ENCODE data around the gene RPL37. TPM values are rescaled to one million over a fixed set of nuclear protein-coding genes. Genes with fewer than 3 reads are reported as not detected.
"Not testable (repeated sequence)": the region's sequence is repeated elsewhere in the genome, so short reads cannot be mapped to it uniquely, and the experiment has no call there.

Gene RPL37
- total RNA-seq (2014; rRNA removed; shearing (Covaris generic)) = 1,413 and 1,683 TPM in 2 replicates

GRCh38 chr5:40834849-40835787 is at the start of gene RPL37:
Gene RPL37 (minus strand): TSS chr5:40835222. CDS start chr5:40835185, 37 bp downstream.
- H3K27me3 ChIP-seq (ENCODE audit: control insufficient read depth, insufficient read depth, low read length) = no peaks in the 10 kb centered on the region
- H3K4me3 ChIP-seq (ENCODE audit: insufficient read depth, low read depth, low read length) = peak within 1 kb of the TSS; percentile 83
- peak; percentile 90 for DNase-seq
- peaks cover 36% of the 10 kb centered on the region for H3K36me3 ChIP-seq (replicated peaks; ENCODE audit: control insufficient read depth, insufficient read depth, low read length)

- not testable (repeated sequence) for H3K36me3 ChIP-seq (replicated peaks; ENCODE audit: control insufficient read depth, insufficient read depth, low read length); H3K27me3 ChIP-seq (ENCODE audit: control insufficient read depth, insufficient read depth, low read length); DNase-seq; H3K4me3 ChIP-seq (ENCODE audit: insufficient read depth, low read depth, low read length)
Observed at GRCh38 chr5:40883051-40883450, 48.0 kb upstream of the RPL37 start.

GRCh38 chr5:40882291-40882690 is 47.3 kb upstream of the RPL37 start:
- no peaks in the 10 kb centered on the region for H3K27me3 ChIP-seq (ENCODE audit: control insufficient read depth, insufficient read depth, low read length)
- no peak overlapping the region for H3K4me3 ChIP-seq (ENCODE audit: insufficient read depth, low read depth, low read length)
- DNase-seq = no peak
- no peaks in the 10 kb centered on the region for H3K36me3 ChIP-seq (replicated peaks; ENCODE audit: control insufficient read depth, insufficient read depth, low read length)

DNA sequence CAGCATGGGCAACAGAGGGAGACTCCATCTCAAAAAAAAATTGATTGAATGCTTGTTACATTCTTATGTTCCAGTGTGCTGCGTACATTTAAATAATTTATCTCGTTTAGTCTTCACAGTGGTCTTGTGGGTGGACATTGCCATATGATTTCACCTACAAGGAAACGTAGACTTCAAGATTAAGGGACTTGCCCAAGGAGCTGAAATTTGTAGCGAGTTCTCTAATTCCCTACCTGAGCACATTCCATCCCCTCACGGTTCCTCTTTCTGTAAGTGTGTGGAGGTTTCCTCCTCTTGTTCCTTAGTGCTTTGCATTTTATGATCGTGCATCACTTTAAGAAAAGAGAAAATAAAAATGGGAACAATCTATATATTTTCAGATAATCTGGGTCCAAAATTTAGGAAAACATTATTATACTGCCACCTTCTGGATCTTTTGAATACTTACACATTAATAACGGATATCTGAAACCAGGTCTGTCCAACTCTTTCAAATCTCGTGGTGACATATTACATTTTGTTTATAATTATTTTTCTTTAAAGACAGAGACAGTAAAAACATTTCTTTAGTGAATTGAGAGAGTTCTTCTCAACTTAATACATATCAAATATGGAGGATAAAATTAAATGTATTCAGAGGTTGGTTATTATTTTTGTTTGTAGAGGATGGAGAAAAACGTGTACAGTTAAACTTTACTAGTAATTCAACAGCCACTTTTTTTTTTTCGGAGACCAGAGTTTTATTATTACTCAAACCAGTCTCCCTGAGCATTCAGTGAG is 44.3 kb upstream of the RPL37 start:
- Histone ChIP-seq H3K27me3 (ENCODE audit: control insufficient read depth, insufficient read depth, low read length) (no peaks in the 10 kb centered on the region), H3K4me3 (ENCODE audit: insufficient read depth, low read depth, low read length) (no peak overlapping the region), H3K36me3 (replicated peaks; ENCODE audit: control insufficient read depth, insufficient read depth, low read length) (no peaks in the 10 kb centered on the region)
- DNase-seq = no peak

- no peaks in the 10 kb centered on the region for H3K36me3 ChIP-seq (replicated peaks; ENCODE audit: control insufficient read depth, insufficient read depth, low read length)
- H3K4me3 ChIP-seq (ENCODE audit: insufficient read depth, low read depth, low read length) = no peak overlapping the region
- no peaks in the 10 kb centered on the region for H3K27me3 ChIP-seq (ENCODE audit: control insufficient read depth, insufficient read depth, low read length)
- no peak for DNase-seq
Observed at GRCh38 chr5:40877371-40877988, 42.5 kb upstream of the RPL37 start.

DNA sequence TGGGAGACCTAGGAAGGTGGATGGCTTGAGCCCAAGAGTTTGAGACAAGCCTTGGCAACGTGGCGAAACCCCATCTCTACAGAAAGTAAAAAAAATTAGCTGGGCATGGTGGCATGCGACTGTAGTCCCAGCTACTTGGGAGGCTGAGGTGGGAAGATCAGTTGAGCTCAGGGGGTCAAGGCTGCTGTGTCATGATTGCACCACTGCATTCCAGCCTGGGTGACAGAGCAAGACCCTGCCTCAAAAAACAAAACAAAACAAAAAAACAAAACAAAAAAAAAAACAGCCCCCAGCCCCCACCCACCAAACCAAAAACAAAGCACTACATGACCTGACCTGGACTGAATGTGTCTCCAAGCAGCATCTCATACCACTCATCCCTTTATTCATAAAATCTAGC is 40.9 kb upstream of the RPL37 start:
- Histone ChIP-seq H3K27me3 (ENCODE audit: control insufficient read depth, insufficient read depth, low read length) (no peaks in the 10 kb centered on the region), H3K36me3 (replicated peaks; ENCODE audit: control insufficient read depth, insufficient read depth, low read length) (no peaks in the 10 kb centered on the region), H3K4me3 (ENCODE audit: insufficient read depth, low read depth, low read length) (no peak overlapping the region)
- DNase-seq = no peak

DNA sequence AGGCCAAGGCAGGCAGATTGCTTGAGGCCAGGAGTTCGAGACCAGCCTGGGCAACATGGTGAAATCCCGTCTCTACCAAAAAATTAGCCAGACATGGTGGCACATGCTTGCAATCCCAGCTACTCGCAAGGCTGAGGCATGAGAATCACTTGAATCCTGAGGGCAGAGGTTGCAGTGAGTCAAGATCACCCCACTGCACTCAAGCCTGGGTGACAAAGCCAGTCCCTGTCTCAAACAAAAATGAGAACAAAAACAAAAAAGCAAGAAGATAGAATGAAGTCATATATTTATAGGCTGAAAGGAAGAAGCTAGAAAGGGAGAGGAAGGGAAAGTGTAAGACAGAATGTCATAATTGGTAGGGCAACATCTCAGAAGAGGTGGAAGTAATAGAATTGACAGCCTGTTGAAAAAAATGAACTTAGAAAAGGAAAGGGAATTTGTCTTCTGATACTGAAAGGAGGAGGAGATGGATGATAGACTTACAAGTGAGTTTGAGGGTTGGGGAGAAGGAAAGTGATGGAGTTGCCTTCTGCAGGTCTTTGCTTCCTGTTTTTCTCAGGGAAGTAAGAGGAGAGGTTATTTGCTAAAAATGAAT is 38.4 kb upstream of the RPL37 start:
- DNase-seq = no peak
- Histone ChIP-seq H3K27me3 (ENCODE audit: control insufficient read depth, insufficient read depth, low read length) (no peaks in the 10 kb centered on the region), H3K36me3 (replicated peaks; ENCODE audit: control insufficient read depth, insufficient read depth, low read length) (no peaks in the 10 kb centered on the region), H3K4me3 (ENCODE audit: insufficient read depth, low read depth, low read length) (no peak overlapping the region)

DNA sequence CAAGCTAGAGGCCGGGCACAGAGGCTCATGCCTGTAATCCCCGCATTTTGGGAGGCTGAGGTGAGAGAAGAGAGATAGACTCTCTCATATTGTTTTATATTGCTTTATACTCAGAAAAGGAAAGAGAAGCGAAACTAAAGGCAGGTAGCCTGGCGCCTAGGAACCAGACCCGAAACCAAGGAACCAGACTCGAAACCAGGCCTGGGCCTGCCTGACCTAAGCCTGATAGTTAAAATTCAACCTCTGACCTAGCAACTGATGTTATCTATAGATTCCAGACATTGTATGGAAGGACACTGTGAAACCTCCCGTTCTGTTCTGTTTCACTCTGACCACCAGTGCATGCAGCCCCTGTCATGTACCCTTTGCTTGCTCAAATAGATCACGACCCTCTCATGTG is 37.2 kb upstream of the RPL37 start:
- not testable (repeated sequence) for H3K27me3 ChIP-seq (ENCODE audit: control insufficient read depth, insufficient read depth, low read length); DNase-seq; H3K36me3 ChIP-seq (replicated peaks; ENCODE audit: control insufficient read depth, insufficient read depth, low read length); H3K4me3 ChIP-seq (ENCODE audit: insufficient read depth, low read depth, low read length)

GRCh38 chr5:40871177-40871576 is 36.2 kb upstream of the RPL37 start:
- DNase-seq = no peak
- Histone ChIP-seq H3K4me3 (ENCODE audit: insufficient read depth, low read depth, low read length) (no peak overlapping the region), H3K27me3 (ENCODE audit: control insufficient read depth, insufficient read depth, low read length) (no peaks in the 10 kb centered on the region), H3K36me3 (replicated peaks; ENCODE audit: control insufficient read depth, insufficient read depth, low read length) (no peaks in the 10 kb centered on the region)

GRCh38 chr5:40869384-40869783 is 34.4 kb upstream of the RPL37 start:
- Histone ChIP-seq H3K27me3 (ENCODE audit: control insufficient read depth, insufficient read depth, low read length) (no peaks in the 10 kb centered on the region), H3K4me3 (ENCODE audit: insufficient read depth, low read depth, low read length) (no peak overlapping the region), H3K36me3 (replicated peaks; ENCODE audit: control insufficient read depth, insufficient read depth, low read length) (no peaks in the 10 kb centered on the region)
- no peak for DNase-seq

- no peak overlapping the region for H3K4me3 ChIP-seq (ENCODE audit: insufficient read depth, low read depth, low read length)
- no peaks in the 10 kb centered on the region for H3K27me3 ChIP-seq (ENCODE audit: control insufficient read depth, insufficient read depth, low read length)
- H3K36me3 ChIP-seq (replicated peaks; ENCODE audit: control insufficient read depth, insufficient read depth, low read length) = no peaks in the 10 kb centered on the region
- DNase-seq = no peak
Observed at GRCh38 chr5:40866844-40867243, 31.8 kb upstream of the RPL37 start.

- H3K27me3 ChIP-seq (ENCODE audit: control insufficient read depth, insufficient read depth, low read length); DNase-seq; H3K36me3 ChIP-seq (replicated peaks; ENCODE audit: control insufficient read depth, insufficient read depth, low read length); H3K4me3 ChIP-seq (ENCODE audit: insufficient read depth, low read depth, low read length): not testable (repeated sequence)
Observed at GRCh38 chr5:40865004-40865403, 30.0 kb upstream of the RPL37 start.

DNA sequence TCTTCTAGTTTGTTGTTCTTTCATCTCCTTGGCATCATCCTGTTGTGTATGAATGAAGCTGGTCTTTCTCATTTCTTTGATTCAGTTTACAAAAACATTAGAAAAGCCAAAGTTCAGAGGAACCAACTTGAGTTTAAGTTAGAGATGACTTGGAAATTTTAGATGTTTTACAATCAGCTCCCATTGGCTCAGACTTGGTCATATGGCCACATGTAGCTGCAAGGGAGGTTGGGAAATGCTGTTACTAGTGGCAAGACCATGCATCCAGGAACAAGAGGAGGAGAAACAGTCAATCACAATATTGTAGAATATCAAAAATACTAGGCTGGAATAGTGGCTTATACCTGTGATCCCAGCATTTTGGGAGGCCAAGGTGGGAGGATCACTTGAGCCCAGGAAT is 25.7 kb upstream of the RPL37 start:
- Histone ChIP-seq H3K4me3 (ENCODE audit: insufficient read depth, low read depth, low read length) (no peak overlapping the region), H3K36me3 (replicated peaks; ENCODE audit: control insufficient read depth, insufficient read depth, low read length) (no peaks in the 10 kb centered on the region), H3K27me3 (ENCODE audit: control insufficient read depth, insufficient read depth, low read length) (no peaks in the 10 kb centered on the region)
- no peak for DNase-seq

DNA sequence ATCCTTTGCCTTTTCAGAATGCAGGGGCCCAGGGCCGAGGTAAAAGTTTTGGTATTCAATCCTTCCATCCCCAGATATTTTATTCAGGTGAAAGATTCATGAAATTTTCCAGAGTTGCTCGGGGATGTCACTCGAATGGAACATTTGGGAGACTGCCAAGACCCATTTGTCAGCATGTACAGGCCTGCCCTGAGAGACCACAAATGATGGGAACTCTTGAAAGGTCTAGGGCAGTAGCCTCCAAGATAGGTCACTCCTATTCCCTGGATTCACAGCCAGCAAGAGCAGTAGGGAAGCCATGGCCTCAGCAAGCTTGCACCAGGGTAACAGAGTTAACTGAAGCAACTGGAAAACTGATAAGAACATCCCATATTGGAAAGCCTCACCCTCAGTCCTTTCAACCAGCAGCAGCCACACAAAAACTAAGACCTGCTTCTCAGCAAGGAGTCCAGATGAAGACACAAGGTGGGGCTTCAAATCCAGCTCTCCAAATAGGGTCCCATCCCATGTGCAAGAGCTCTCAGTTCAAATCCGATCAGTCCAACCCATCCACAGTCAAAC is 18.7 kb upstream of the RPL37 start:
- no peak for DNase-seq
- H3K4me3 ChIP-seq (ENCODE audit: insufficient read depth, low read depth, low read length) = no peak overlapping the region
- H3K36me3 ChIP-seq (replicated peaks; ENCODE audit: control insufficient read depth, insufficient read depth, low read length) = no peaks in the 10 kb centered on the region
- H3K27me3 ChIP-seq (ENCODE audit: control insufficient read depth, insufficient read depth, low read length) = no peaks in the 10 kb centered on the region
